Loucy (cell line): ENCODE measurements around the gene PILRA.

Source experiments
- H2AFZ ChIP-seq: fragments of 200-600 bp; sonication (generic); 2 replicates; pipeline ENCODE4 v1.6.0; 2016; ENCODE audit warnings: antibody characterized with exemption, mild to moderate bottlenecking, low read length, moderate library complexity
- H3F3A ChIP-seq: fragments of 200-600 bp; 2 replicates; pipeline ENCODE4 v1.6.0; 2016; ENCODE audit warnings: antibody characterized with exemption, low read depth, mild to moderate bottlenecking
- H3K27me3 ChIP-seq: fragments of 200-600 bp; sonication (generic); 2 replicates; pipeline ENCODE4 v1.6.1; 2014; ENCODE audit warnings: low read length, mild to moderate bottlenecking; ENCODE audit not compliant: insufficient read depth, poor library complexity, severe bottlenecking
- H3K36me3 ChIP-seq: fragments of 200-600 bp; sonication (generic); 2 replicates; pipeline ENCODE4 v1.6.1; 2016; ENCODE audit warnings: low read length; ENCODE audit not compliant: insufficient read depth
- H3K4me1 ChIP-seq: fragments of 200-600 bp; sonication (generic); 2 replicates; pipeline ENCODE4 v1.5.1; 2014; ENCODE audit warnings: low read length, mild to moderate bottlenecking; ENCODE audit not compliant: insufficient read depth, poor library complexity, severe bottlenecking
- H3K4me2 ChIP-seq: fragments of 200-600 bp; sonication (generic); 2 replicates; pipeline ENCODE4 v1.6.0; 2014; ENCODE audit warnings: antibody characterized with exemption, low read length, low read depth, mild to moderate bottlenecking; ENCODE audit not compliant: poor library complexity, severe bottlenecking
- H3K4me3 ChIP-seq: fragments of 200-600 bp; sonication (generic); 2 replicates; pipeline ENCODE4 v1.5.1; 2014; ENCODE audit warnings: low read length, mild to moderate bottlenecking, mixed read lengths; ENCODE audit not compliant: poor library complexity, severe bottlenecking
- H3K79me2 ChIP-seq: fragments of 200-600 bp; sonication (generic); 2 replicates; pipeline ENCODE4 v1.6.1; 2014; ENCODE audit warnings: low read length; ENCODE audit not compliant: insufficient read depth
- H3K9ac ChIP-seq: fragments of 200-600 bp; sonication (generic); 2 replicates; pipeline ENCODE4 v1.6.0; 2014; ENCODE audit warnings: mild to moderate bottlenecking, low read depth, low read length, moderate library complexity; ENCODE audit not compliant: poor library complexity, severe bottlenecking
- H3K9me2 ChIP-seq: fragments of 200-600 bp; sonication (generic); replicated peaks from 2 replicates; pipeline ENCODE4 v1.6.1; 2016; ENCODE audit warnings: low read depth, low read length, mixed read lengths
- H3K9me3 ChIP-seq: fragments of 200-600 bp; sonication (generic); 2 replicates; pipeline ENCODE4 v1.6.1; 2014; ENCODE audit warnings: mild to moderate bottlenecking, antibody characterized with exemption, low read length, low read depth; ENCODE audit not compliant: insufficient read depth
- H4K20me1 ChIP-seq: fragments of 200-600 bp; sonication (generic); 2 replicates; pipeline ENCODE4 v1.6.0; 2014; ENCODE audit warnings: antibody characterized with exemption, low read length, mild to moderate bottlenecking; ENCODE audit not compliant: insufficient read depth, poor library complexity, severe bottlenecking
- CTCF ChIP-seq: fragments of 200-600 bp; sonication (generic); conservative IDR thresholded peaks from 2 replicates; pipeline ENCODE4 v1.5.1; 2014; ENCODE audit warnings: mild to moderate bottlenecking, antibody characterized with exemption, low read length
- EZH2phosphoT487 ChIP-seq: fragments of 200-600 bp; IDR thresholded peaks from 2 replicates; pipeline ENCODE4 v1.6.1; 2018; ENCODE audit warnings: antibody characterized with exemption, mild to moderate bottlenecking, moderate library complexity, borderline replicate concordance

Gene PILRA

GRCh38 chr7:100449190-100449795 is 76.0 kb downstream of the PILRA start:
- Histone ChIP-seq H4K20me1 (no peaks in the 10 kb centered on the region), H3K79me2 (no peaks in the 10 kb centered on the region), H3F3A (no peaks in the 10 kb centered on the region), H3K4me1 (peaks cover 18% of the 10 kb centered on the region), H3K4me3 (no peak overlapping the region), H3K9me2 (no peaks in the 10 kb centered on the region), H2AFZ (no peak overlapping the region), H3K4me2 (no peak overlapping the region), H3K9me3 (no peaks in the 10 kb centered on the region), H3K27me3 (no peaks in the 10 kb centered on the region), H3K36me3 (no peaks in the 10 kb centered on the region), H3K9ac (no peak overlapping the region)
- TF ChIP-seq CTCF (no peak), EZH2phosphoT487 (no peak)
